Activated T-cell treated with anti-CD3 and anti-CD28 coated beads, Interleukin-2, amount 50 U/mL, for 72 hours (primary cell): ENCODE measurements around the gene ITGB2. TPM values are rescaled to one million over a fixed set of nuclear protein-coding genes. Genes with fewer than 3 reads are reported as not detected.

Source experiments
- ATAC-seq, 2 donors: fragments of 150-1000 bp; cut with Tn5 transposase; replicated peaks in 1 of 2; 2 replicates each; pipeline ENCODE4 v1.10.0; 2021; ENCODE audit warnings: moderate library complexity in 2 of 2, mild to moderate bottlenecking in 1 of 2
- DNase-seq, 2 donors: peaks; one replicate each; pipeline ENCODE4 v3.0.0; 2021 to 2022; ENCODE audit warnings: mixed read lengths in 1 of 2
- H3K27ac Mint-ChIP-seq: one replicate; pipeline ENCODE4 v1.8.0; 2022; ENCODE audit warnings: mild to moderate bottlenecking, moderate library complexity, mixed read lengths
- H3K27me3 Mint-ChIP-seq: one replicate; pipeline ENCODE4 v1.8.0; 2022; ENCODE audit warnings: low read depth, mixed read lengths
- H3K36me3 Mint-ChIP-seq, 2 donors: one replicate each; pipeline ENCODE4 v1.8.0; 2022; ENCODE audit warnings: mixed read lengths in 2 of 2, mild to moderate bottlenecking in 1 of 2; ENCODE audit not compliant: insufficient read depth in 2 of 2
- H3K4me1 Mint-ChIP-seq: one replicate; pipeline ENCODE4 v1.8.0; 2022; ENCODE audit warnings: low read depth, mixed read lengths
- H3K4me3 Mint-ChIP-seq, 2 donors: one replicate each; pipeline ENCODE4 v1.8.0; 2022; ENCODE audit warnings: mild to moderate bottlenecking in 2 of 2, mixed read lengths in 2 of 2, moderate library complexity in 2 of 2
- H3K9me3 Mint-ChIP-seq, 2 donors: one replicate each; pipeline ENCODE4 v1.8.0; 2022; ENCODE audit warnings: mixed read lengths in 2 of 2
- total RNA-seq, 2 donors: library from RNA; stranded (reverse); gene quantifications; one replicate each; pipeline ENCODE4 v1.2.3, GENCODE V29; 2022

ITGB2 gene
- total RNA-seq, 2 donors from 2014 or later = 248 to 287 TPM

DNA sequence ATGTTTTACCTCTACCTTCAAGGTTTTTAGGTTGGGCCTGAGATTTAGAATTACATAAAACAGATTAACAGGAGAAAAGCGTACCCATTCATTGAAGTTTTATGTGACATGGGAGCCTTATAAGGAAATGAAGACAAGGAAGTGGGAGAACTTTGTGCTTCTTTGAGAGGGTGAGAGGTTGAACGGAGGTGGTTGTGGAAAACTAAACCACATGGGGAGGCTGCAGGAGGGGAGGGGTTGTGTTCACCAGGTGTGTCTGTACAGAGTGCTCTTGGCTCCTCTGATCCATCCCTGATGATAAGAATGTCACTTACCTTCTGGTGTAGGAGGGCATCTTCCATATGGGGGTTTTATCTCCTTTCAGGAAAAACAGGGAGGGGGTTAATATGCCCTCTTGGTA lies 21.9 kb upstream of the ITGB2 start:
- Mint-ChIP-seq H3K9me3 (no peaks in the 10 kb centered on the region), H3K27me3 (no peaks in the 10 kb centered on the region), H3K27ac (peak overlapping the region; percentile 76), H3K36me3 (peaks cover 6 to 13% of the 10 kb centered on the region in 2 donors), H3K4me1 (peaks cover 46% of the 10 kb centered on the region), H3K4me3 (peak overlapping the region; percentile 69 to 73)
- ATAC-seq (no peak), DNase-seq (no peak)

DNA sequence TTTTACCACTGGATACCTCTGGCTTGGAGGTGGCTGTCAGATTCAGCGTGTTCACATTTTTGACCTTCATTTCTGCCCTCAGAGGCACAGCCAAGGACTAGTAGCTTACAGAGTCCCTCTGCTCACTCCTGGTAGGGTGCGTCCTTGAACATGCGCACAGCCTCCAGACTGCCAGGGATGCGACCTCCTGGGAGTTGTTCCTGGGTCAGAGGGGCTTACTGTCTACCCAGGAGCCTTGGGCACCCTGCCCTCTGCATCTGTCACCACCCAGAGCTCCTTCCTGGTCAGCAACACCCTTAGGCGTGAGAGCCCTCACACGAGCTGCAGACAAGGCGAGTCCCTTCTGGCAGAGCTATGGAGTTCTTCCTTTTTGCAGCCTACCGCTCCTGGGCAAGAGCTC lies 20.9 kb upstream of the ITGB2 start:
- DNase-seq = no peak

DNA sequence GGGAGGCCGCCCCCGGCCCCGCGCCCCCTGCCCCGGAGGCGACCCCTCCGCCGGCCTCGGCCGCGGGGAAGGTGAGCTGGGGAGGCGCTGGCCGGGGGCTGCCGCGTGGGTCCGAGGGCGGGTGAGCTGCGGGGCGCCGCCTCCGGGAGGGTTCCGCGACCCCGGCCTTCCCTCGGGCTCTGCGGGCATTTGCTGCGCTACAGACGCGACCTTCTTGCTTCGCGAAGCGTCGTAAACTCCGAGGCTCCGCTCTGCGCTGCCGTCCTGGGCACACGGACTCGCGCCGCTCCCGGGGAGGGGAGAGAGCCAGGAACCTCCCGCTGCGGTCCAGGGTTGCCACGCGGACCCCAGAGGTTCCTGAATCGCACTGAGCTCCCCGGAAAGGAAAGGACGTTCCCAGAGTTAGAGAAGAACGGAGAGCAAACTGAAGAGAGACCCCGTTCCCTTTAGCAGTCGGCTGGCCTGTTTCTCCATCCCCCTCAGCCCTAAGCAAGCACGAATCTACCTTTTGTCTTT lies 19.5 kb upstream of the ITGB2 start:
- Mint-ChIP-seq H3K4me3 (peak overlapping the region; percentile 91 to 100), H3K36me3 (peaks cover 4 to 11% of the 10 kb centered on the region in 2 donors), H3K27me3 (no peaks in the 10 kb centered on the region), H3K9me3 (no peaks in the 10 kb centered on the region), H3K27ac (peak overlapping the region; percentile 99), H3K4me1 (peaks cover 46% of the 10 kb centered on the region)
- DNase-seq (no peak), ATAC-seq (peak; percentile 58 to 61)

More for the DNA sequence above, 20.9 kb upstream of the ITGB2 start:
- Mint-ChIP-seq H3K36me3 (peaks cover 6 to 13% of the 10 kb centered on the region in 2 donors), H3K9me3 (no peaks in the 10 kb centered on the region), H3K4me1 (peaks cover 46% of the 10 kb centered on the region), H3K27ac (peak overlapping the region; percentile 99), H3K4me3 (peak overlapping the region; percentile 88 to 100), H3K27me3 (no peaks in the 10 kb centered on the region)
- no peak for ATAC-seq

DNA sequence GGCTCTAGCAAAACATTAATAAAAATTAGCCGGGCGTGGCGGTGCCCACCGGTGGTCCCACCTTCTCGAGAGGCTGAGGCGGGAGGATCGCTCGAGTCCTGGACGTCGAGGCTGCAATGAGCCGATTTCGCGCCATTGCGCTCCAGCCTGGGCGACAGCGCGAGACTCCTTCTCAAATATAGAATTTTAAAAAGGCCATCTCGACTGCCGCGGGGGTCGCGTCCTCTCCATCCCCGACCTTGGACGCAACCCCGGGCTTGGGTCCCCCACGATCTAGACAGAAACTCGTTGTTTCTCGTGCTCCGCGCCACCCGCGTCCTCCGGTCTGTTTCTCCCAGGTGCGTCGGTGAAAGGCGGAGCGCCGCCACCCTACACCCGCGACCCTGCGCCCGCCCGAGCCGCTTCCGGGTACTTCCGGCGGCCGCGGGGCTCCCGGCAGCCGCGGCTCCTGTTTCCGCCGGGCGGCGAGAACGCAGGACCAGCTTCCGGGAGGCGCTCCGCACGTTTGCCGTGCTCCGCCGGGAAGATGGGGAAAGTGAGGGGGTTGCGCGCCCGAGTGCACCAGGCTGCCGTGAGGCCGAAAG lies 18.9 kb upstream of the ITGB2 start, which contains the start of gene SLX9:
Gene SLX9 (plus strand): TSS at position 498 of the 584 bp plus-strand sequence. CDS start 29 bp downstream, at position 527.
- Mint-ChIP-seq H3K36me3 (peaks cover 4 to 7% of the 10 kb centered on the region in 2 donors), H3K27ac (peak within 1 kb of the TSS; percentile 99), H3K27me3 (no peaks in the 10 kb centered on the region), H3K9me3 (no peaks in the 10 kb centered on the region), H3K4me1 (peaks cover 43% of the 10 kb centered on the region), H3K4me3 (peak within 1 kb of the TSS; percentile 91 to 100)
- peak; percentile 97 to 99 for ATAC-seq
- DNase-seq = peak; percentile 86 to 90

DNA sequence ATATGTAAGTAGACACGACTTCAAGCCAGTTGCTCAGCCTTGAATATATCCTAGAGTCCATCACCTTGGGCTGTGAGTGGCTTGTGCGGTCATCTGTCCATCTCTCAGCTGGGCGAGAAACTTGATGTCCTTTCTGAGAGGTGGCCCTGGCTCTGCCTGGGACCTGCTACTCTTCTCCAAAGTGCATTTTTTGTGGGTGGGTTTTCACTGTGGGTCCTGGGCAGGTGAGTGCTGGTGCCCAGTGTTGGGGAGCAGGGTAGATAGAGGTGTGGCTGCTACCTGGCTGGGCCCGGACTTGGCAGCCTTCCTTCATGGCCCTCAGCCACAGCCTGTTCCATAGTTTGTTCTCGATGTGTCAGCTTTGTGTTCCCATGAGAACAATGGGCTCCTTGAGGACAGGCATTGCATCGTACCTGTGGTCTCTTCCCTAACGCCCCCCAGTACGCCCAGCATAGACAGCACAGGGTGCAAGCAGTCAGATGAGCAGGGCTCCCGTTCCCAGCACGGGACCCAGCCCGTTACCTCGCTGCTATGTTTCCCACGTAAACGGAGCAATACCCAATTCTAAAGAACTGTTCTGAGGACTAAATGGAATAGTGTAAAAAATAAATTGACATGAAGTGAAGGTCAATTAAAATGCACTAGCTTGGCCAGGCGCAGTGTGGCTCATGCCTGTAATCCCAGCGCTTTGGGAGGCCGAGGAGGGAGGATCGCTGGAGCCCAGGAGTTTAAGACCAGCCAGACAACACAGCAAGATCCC lies 18.3 kb upstream of the ITGB2 start:
- H3K27me3 Mint-ChIP-seq = no peaks in the 10 kb centered on the region
- ATAC-seq = no peak
- H3K36me3 Mint-ChIP-seq = peaks cover 4 to 5% of the 10 kb centered on the region in 2 donors
- no peak for DNase-seq
- H3K4me3 Mint-ChIP-seq = peak overlapping the region; percentile 91 to 94
- no peaks in the 10 kb centered on the region for H3K9me3 Mint-ChIP-seq
- peaks cover 37% of the 10 kb centered on the region for H3K4me1 Mint-ChIP-seq
- peak overlapping the region; percentile 85 for H3K27ac Mint-ChIP-seq

DNA sequence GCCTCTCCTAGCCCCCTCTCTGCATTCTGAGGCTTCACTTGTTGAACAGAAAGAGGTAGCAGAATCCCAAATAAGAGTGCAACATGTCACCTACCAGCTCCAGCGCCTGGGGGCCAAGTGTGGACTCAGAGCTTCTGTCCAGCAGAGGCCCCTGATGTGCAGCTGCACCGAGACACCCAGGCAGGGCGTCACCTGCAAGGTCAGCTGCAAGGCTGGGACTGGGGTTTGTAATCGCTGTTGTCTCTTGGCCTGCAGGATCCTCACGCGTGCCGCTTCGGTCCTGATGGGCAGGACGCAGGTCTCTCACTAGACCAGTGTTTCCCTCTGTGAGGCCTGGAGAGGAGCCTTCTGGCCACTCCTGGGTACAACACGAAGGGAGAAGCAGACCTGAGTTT lies 14.8 kb upstream of the ITGB2 start:
- Mint-ChIP-seq H3K4me1 (peaks cover 23% of the 10 kb centered on the region), H3K9me3 (no peaks in the 10 kb centered on the region), H3K27me3 (no peaks in the 10 kb centered on the region), H3K4me3 (no peak overlapping the region), H3K36me3 (peaks cover under 1 to 1% of the 10 kb centered on the region in 2 donors), H3K27ac (no peak overlapping the region)
- DNase-seq = no peak
- no peak for ATAC-seq

DNA sequence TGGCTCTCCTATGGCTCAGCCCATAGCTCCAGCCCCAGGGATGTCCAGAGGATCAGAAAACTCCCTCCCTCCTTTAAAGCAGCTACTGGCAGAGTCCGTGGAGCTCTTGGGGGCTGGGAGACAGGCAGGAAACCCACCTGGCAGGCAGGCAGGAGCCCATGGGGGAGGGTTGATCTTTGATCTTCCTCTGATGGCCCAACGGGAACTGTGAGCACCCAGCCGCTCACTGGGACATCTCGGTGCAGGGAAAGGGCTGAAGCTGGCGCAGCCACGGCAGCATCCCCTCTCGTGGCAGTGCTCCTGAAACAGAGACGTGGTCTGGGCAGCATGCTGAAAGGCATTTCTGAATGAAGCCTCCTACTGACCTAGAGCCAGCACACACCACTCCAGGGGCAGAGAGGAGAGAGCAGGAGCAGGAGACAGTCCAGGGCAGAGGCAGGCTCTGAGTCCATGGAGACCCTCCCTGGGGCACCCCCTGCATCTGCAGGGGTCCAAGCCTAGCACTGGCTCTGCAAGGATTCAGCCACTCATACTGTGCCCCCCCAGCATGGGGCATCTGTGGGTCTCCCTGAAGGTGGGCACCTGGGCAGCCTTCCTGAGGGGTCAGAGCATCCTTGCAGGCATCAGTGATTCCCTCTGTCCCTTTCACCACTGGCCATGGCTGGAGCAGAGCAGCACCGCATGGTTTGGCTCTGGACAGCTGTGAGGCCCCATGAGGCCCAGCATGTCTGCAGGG lies 14.3 kb upstream of the ITGB2 start:
- no peaks in the 10 kb centered on the region for H3K9me3 Mint-ChIP-seq
- no peak overlapping the region for H3K27ac Mint-ChIP-seq
- H3K4me1 Mint-ChIP-seq = peaks cover 27% of the 10 kb centered on the region
- no peak for ATAC-seq
- DNase-seq = no peak
- no peak overlapping the region for H3K4me3 Mint-ChIP-seq
- no peaks in the 10 kb centered on the region for H3K27me3 Mint-ChIP-seq
- H3K36me3 Mint-ChIP-seq = no peaks in the 10 kb centered on the region

DNA sequence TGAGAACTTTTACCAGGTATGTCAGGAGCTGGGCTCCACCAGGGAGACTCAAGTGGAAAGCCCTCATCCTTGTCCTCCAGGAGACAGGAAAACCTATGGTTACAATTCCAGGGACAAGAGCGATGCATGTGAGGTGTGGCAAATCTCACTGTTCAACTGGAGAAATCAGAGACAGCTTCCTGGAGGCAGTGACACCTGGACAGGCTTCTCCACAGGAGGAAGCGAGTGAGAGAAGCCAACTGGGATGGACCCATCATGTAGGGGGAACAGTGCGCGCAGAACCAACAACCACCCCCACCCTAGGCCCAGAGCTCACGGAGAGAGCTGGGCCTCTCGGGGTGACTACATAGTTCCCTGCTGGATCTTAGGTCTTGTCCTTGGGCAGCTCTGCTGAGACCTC lies 13.6 kb upstream of the ITGB2 start:
- H3K9me3 Mint-ChIP-seq = no peaks in the 10 kb centered on the region
- H3K4me1 Mint-ChIP-seq = peaks cover 32% of the 10 kb centered on the region
- no peaks in the 10 kb centered on the region for H3K36me3 Mint-ChIP-seq
- DNase-seq (no peak), ATAC-seq (no peak)
- H3K27me3 Mint-ChIP-seq = no peaks in the 10 kb centered on the region
- H3K27ac Mint-ChIP-seq = no peak overlapping the region
- H3K4me3 Mint-ChIP-seq = no peak overlapping the region

DNA sequence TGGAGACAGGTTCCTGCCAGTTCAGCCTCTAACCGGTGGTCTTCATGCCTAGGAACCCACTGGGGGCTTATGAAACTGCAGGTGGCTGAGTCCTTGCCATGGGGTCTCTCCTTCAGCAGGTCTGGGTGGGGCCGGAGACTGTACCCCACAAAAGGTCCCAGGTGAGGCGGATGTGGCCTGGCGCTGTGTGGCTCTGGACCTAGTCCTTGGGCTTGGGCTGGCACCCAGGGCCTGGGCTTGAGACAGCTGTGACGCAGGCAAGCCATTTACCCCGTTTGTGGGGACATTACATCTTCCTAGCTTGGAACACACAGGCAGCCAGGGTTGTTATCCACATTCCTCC lies 13.2 kb upstream of the ITGB2 start:
- H3K27ac Mint-ChIP-seq = no peak overlapping the region
- H3K4me1 Mint-ChIP-seq = peaks cover 32% of the 10 kb centered on the region
- H3K4me3 Mint-ChIP-seq = no peak overlapping the region
- no peaks in the 10 kb centered on the region for H3K27me3 Mint-ChIP-seq
- ATAC-seq (no peak), DNase-seq (no peak)
- H3K36me3 Mint-ChIP-seq = no peaks in the 10 kb centered on the region
- no peaks in the 10 kb centered on the region for H3K9me3 Mint-ChIP-seq

DNA sequence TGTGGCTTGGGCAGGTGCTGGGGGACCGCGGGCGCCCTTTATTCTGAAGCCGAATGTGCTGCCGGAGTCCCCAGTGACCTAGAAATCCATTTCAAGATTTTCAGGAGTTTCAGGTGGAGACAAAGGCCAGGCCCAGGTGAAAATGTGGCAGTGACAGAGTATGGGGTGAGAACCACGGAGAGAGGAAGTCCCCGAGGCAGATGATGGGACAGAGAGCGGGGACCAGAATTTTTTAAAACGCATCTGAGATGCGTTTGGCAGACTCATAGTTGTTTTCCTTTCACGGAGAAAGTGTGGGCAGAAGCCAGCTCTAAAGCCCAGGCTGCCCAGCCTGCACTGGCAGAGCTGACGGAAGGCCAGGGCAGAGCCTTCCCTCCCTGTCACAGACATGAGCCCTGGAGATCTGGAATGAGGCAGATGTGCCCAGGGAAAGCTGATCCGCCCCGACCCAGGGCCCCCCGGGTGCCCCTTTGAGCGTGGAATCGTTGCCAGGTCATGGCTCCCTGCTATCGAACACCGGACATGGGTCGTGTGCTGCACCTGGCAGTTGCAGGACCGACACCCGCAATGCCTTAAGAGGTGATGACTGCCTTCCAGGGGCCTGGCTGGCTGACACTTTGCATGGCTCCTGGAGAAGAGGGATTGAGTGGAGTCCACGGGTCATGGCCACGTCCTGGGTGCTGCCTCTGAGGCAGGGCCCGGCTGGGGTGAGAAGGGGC lies 12.7 kb upstream of the ITGB2 start:
- no peak overlapping the region for H3K27ac Mint-ChIP-seq
- no peaks in the 10 kb centered on the region for H3K27me3 Mint-ChIP-seq
- no peaks in the 10 kb centered on the region for H3K9me3 Mint-ChIP-seq
- peak overlapping the region in 1 of 2 donors; percentile 34 for H3K4me3 Mint-ChIP-seq
- H3K4me1 Mint-ChIP-seq = peaks cover 35% of the 10 kb centered on the region
- no peak for ATAC-seq
- no peak for DNase-seq
- H3K36me3 Mint-ChIP-seq = no peaks in the 10 kb centered on the region

DNA sequence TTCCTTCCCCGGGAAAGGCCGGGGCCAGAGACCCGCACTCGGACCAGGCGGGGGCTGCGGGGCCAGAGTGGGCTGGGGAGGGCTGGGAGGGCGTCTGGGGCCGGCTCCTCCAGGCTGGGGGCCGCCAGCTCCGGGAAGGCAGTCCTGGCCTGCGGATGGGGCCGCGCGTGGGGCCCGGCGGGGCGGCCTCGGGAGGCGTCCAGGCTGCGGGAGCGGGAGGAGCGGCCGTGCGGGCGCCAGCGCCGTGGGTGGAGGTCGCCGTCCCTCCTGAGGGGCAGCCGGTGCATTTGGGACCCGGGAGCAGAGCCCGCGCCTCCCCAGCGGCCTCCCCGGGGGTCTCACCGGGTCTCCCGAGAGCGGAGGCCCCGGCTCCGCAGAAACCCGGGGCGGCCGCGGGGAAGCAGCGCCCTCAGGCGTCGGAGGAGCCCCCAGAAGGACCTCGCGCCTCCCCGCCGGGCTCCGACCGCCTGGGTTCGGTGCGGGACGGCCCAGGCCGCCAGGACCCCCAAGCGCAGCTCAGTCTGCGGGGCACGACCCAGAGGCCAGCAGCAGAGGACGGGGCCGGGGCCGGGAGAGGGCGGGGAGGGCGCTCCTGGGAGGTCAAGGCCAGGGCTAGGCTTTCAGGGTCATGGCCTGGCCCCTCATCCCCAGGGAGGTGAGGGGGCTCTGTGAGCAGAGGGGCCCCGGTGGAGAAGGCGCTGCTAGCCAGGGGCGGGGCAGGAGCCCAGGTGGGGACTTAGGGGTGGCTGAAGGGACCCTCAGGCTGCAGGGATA lies 11.9 kb upstream of the ITGB2 start:
- Mint-ChIP-seq H3K9me3 (no peaks in the 10 kb centered on the region), H3K4me3 (peak overlapping the region; percentile 83 to 86), H3K4me1 (peaks cover 43% of the 10 kb centered on the region), H3K27ac (no peak overlapping the region), H3K36me3 (no peaks in the 10 kb centered on the region), H3K27me3 (no peaks in the 10 kb centered on the region)
- peak; percentile 78 to 81 for DNase-seq
- ATAC-seq = peak; percentile 60 to 74
